OCI-LY7 (cell line): Measurements from ENCODE around the gene FTO. TPM values are rescaled to one million over a fixed set of nuclear protein-coding genes. Genes with fewer than 3 reads are reported as not detected.

ENCODE experiments used
- BruUV-seq: library from RNA; stranded (reverse); fragments of 400-500 nt; replicated peaks from 2 replicates; lab custom pipeline; 2021; lab: Mats Ljungman, UMichigan
- CTCF ChIA-PET: fragments of 300-600 bp; sonication (Branson Sonifier 250); formaldehyde crosslinking; loops from one replicate; lab custom pipeline; 2022; ENCODE audit warnings: antibody characterized with exemption; ENCODE audit not compliant: unreplicated experiment; lab: Charles Lee
- POLR2A ChIA-PET: fragments of 300-600 bp; sonication (Branson Sonifier 250); formaldehyde crosslinking; loops from one replicate; lab custom pipeline; 2022; ENCODE audit warnings: antibody characterized with exemption; lab: Charles Lee
- DNase-seq: peaks from one replicate; pipeline ENCODE4 v3.0.0-alpha.2; 2015; ENCODE audit warnings: low spot score
- H2AFZ ChIP-seq: fragments of 200-600 bp; sonication (generic), shearing (Covaris generic); 2 replicates; pipeline ENCODE4 v1.6.1; 2014; ENCODE audit warnings: mild to moderate bottlenecking, antibody characterized with exemption, low read length, moderate library complexity
- H3K27ac ChIP-seq: fragments of 200-600 bp; sonication (generic); 2 replicates; pipeline ENCODE4 v1.5.1; 2014; ENCODE audit warnings: mixed run types, low read depth, mild to moderate bottlenecking, moderate library complexity, low read length, inconsistent platforms; ENCODE audit not compliant: poor library complexity, severe bottlenecking
- H3K36me3 ChIP-seq: fragments of 200-600 bp; sonication (generic); 2 replicates; pipeline ENCODE4 v1.6.1; 2014; ENCODE audit warnings: mild to moderate bottlenecking, antibody characterized with exemption, low read length, moderate library complexity, mixed read lengths; ENCODE audit not compliant: insufficient read depth
- H3K4me1 ChIP-seq: fragments of 200-600 bp; sonication (generic); 2 replicates; pipeline ENCODE4 v1.5.1; 2014; ENCODE audit warnings: mild to moderate bottlenecking, low read length; ENCODE audit not compliant: insufficient read depth, poor library complexity, severe bottlenecking
- H3K4me2 ChIP-seq: fragments of 200-600 bp; sonication (generic); 2 replicates; pipeline ENCODE4 v1.6.1; 2014; ENCODE audit warnings: mild to moderate bottlenecking, low read length
- H3K4me3 ChIP-seq: fragments of 200-600 bp; sonication (generic); 2 replicates; pipeline ENCODE4 v1.5.1; 2014; ENCODE audit warnings: mild to moderate bottlenecking, low read depth, low read length; ENCODE audit not compliant: poor library complexity, severe bottlenecking
- H3K79me2 ChIP-seq: fragments of 200-600 bp; sonication (generic); 2 replicates; pipeline ENCODE4 v1.6.1; 2016; ENCODE audit warnings: low read depth, mild to moderate bottlenecking, low read length, moderate library complexity, mixed read lengths; ENCODE audit not compliant: insufficient read depth
- H3K9me2 ChIP-seq: fragments of 200-600 bp; sonication (generic); 2 replicates; pipeline ENCODE4 v1.6.1; 2016; ENCODE audit warnings: mild to moderate bottlenecking, low read length, mixed read lengths; ENCODE audit not compliant: insufficient read depth
- H3K9me3 ChIP-seq: fragments of 200-600 bp; sonication (generic); 2 replicates; pipeline ENCODE4 v1.6.1; 2014; ENCODE audit warnings: mild to moderate bottlenecking, mixed run types, low read length, mixed read lengths
- H4K20me1 ChIP-seq: fragments of 200-600 bp; sonication (generic); 2 replicates; pipeline ENCODE4 v1.6.1; 2014; ENCODE audit warnings: mild to moderate bottlenecking, antibody characterized with exemption, low read length, moderate library complexity, mixed read lengths; ENCODE audit not compliant: insufficient read depth
- CTCF ChIP-seq: fragments of 200-600 bp; sonication (generic); conservative IDR thresholded peaks from 2 replicates; pipeline ENCODE4 v1.5.1; 2014; ENCODE audit warnings: mild to moderate bottlenecking, antibody characterized with exemption, low read length, moderate library complexity, mixed read lengths
- EZH2phosphoT487 ChIP-seq: fragments of 200-600 bp; sonication (generic); IDR thresholded peaks from 2 replicates; pipeline ENCODE4 v1.6.1; 2018; ENCODE audit warnings: low read depth, borderline replicate concordance, mild to moderate bottlenecking, mixed run types, antibody characterized with exemption, low read length, moderate library complexity, mixed read lengths
- intact Hi-C: fragments of 100-400 bp; cut with micrococcal nuclease; formaldehyde crosslinking; loops from one replicate; pipeline ENCODE4 v1.10.0; 2022; ENCODE audit not compliant: unreplicated experiment
- total RNA-seq, 2 experiments: library from RNA; depleted of rRNA in 1 of 2; stranded (reverse); fragments of >200 nt in 1 of 2; shearing (Covaris generic) in 1 of 2; gene quantifications; 2 replicates each; pipeline ENCODE4 v1.2.3, GENCODE V29; 2014 to 2022

FTO gene
- total RNA-seq, 2 experiments from 2014 or later = 57.1 to 68.0 TPM

- Histone ChIP-seq H3K27ac (no peak overlapping the region), H3K4me3 (no peak overlapping the region), H2AFZ (no peak overlapping the region), H3K4me1 (no peaks in the 10 kb centered on the region), H3K4me2 (no peak overlapping the region), H4K20me1 (no peaks in the 10 kb centered on the region), H3K36me3 (no peaks in the 10 kb centered on the region), H3K79me2 (no peaks in the 10 kb centered on the region), H3K9me3 (no peaks in the 10 kb centered on the region), H3K9me2 (no peaks in the 10 kb centered on the region)
- BruUV-seq = no TSS peak
- ChIA-PET POLR2A (interaction anchor here (0.6 to 0.7 kb wide), 3 partner anchors 29 to 971 kb away, joined by 3 to 6 read pairs (median 6); no protein-coding TSS in a partner anchor), CTCF (no interaction called here)
- no peak for DNase-seq
- no peak for TF ChIP-seq EZH2phosphoT487
- no peak for TF ChIP-seq CTCF
- intact Hi-C loops = no loop called here
Observed at GRCh38 chr16:53900667-53901066, 196.7 kb downstream of the FTO start.

GRCh38 chr16:53901408-53901807, 197.5 kb downstream of the FTO start:
- no peak overlapping the region for H2AFZ ChIP-seq
- H4K20me1 ChIP-seq = no peaks in the 10 kb centered on the region
- no peak for TF ChIP-seq EZH2phosphoT487
- TF ChIP-seq CTCF = no peak
- no peak overlapping the region for H3K4me2 ChIP-seq
- no peaks in the 10 kb centered on the region for H3K79me2 ChIP-seq
- DNase-seq = no peak
- H3K9me2 ChIP-seq = no peaks in the 10 kb centered on the region
- H3K4me3 ChIP-seq = no peak overlapping the region
- no TSS peak for BruUV-seq
- intact Hi-C loops = no loop called here
- CTCF ChIA-PET = no interaction called here
- no peaks in the 10 kb centered on the region for H3K4me1 ChIP-seq
- no peaks in the 10 kb centered on the region for H3K9me3 ChIP-seq
- no peaks in the 10 kb centered on the region for H3K36me3 ChIP-seq
- POLR2A ChIA-PET = interaction anchor here (0.6 kb wide), 1 partner anchor 490 kb away, joined by 3 read pairs; no protein-coding TSS in a partner anchor
- no peak overlapping the region for H3K27ac ChIP-seq

GRCh38 chr16:53904533-53904932, 200.6 kb downstream of the FTO start:
- TF ChIP-seq CTCF (no peak), EZH2phosphoT487 (no peak)
- Histone ChIP-seq H3K9me2 (no peaks in the 10 kb centered on the region), H3K9me3 (no peaks in the 10 kb centered on the region), H2AFZ (no peak overlapping the region), H3K27ac (no peak overlapping the region), H3K4me1 (no peaks in the 10 kb centered on the region), H3K4me2 (no peak overlapping the region), H3K36me3 (no peaks in the 10 kb centered on the region), H3K4me3 (no peak overlapping the region), H3K79me2 (no peaks in the 10 kb centered on the region), H4K20me1 (no peaks in the 10 kb centered on the region)
- no peak for DNase-seq
- CTCF ChIA-PET = no interaction called here
- no TSS peak for BruUV-seq
- intact Hi-C loops = no loop called here
- POLR2A ChIA-PET = interaction anchor here (0.5 kb wide), 1 partner anchor 1147 kb away, joined by 3 read pairs; no protein-coding TSS in a partner anchor
